HG03175 (cell line): Measurements from ENCODE around the gene SLCO4C1.

Source experiments
- ATAC-seq: cut with Tn5 transposase; IDR thresholded peaks from one replicate; pipeline ENCODE4 v1.9.1; 2021; ENCODE audit warnings: mild to moderate bottlenecking, moderate library complexity; ENCODE audit not compliant: unreplicated experiment

SLCO4C1 gene

GRCh38 chr5:102271759-102272158 is 24.3 kb downstream of the SLCO4C1 start:
- ATAC-seq: no peak

GRCh38 chr5:102270036-102270435 is 26.0 kb downstream of the SLCO4C1 start:
- no peak for ATAC-seq

- no peak for ATAC-seq
These were observed 33.4 kb downstream of the SLCO4C1 start for GRCh38 chr5:102262688-102263087.

- no peak for ATAC-seq
These were observed 46.7 kb downstream of the SLCO4C1 start for GRCh38 chr5:102249381-102249780.

GRCh38 chr5:102243213-102243612 is 52.9 kb downstream of the SLCO4C1 start:
- ATAC-seq: no peak

- ATAC-seq: no peak
These were observed 54.2 kb downstream of the SLCO4C1 start for GRCh38 chr5:102241809-102242421.

GRCh38 chr5:102231693-102232619 is 64.1 kb downstream of the SLCO4C1 start:
- peak; percentile 70 for ATAC-seq

- ATAC-seq: no peak
These were observed 66.4 kb downstream of the SLCO4C1 start for GRCh38 chr5:102229685-102230084.

GRCh38 chr5:102226321-102226720 is 69.8 kb downstream of the SLCO4C1 start:
- no peak for ATAC-seq

- peak; percentile 73 for ATAC-seq
These were observed 72.3 kb downstream of the SLCO4C1 start for GRCh38 chr5:102223542-102224477.

GRCh38 chr5:102222772-102223171 is 73.3 kb downstream of the SLCO4C1 start:
- ATAC-seq: no peak

GRCh38 chr5:102221949-102222348 is 74.1 kb downstream of the SLCO4C1 start:
- no peak for ATAC-seq

GRCh38 chr5:102218159-102218558 is 77.9 kb downstream of the SLCO4C1 start:
- ATAC-seq: no peak

- no peak for ATAC-seq
These were observed 79.4 kb downstream of the SLCO4C1 start for GRCh38 chr5:102216678-102217077.

- ATAC-seq: no peak
These were observed 84.9 kb downstream of the SLCO4C1 start for GRCh38 chr5:102211165-102211564.

GRCh38 chr5:102200861-102201260 is 95.2 kb downstream of the SLCO4C1 start:
- no peak for ATAC-seq

- no peak for ATAC-seq
These were observed 99.6 kb downstream of the SLCO4C1 start for GRCh38 chr5:102196481-102196880.
